Stomach (tissue), 4 donors: ENCODE results near the gene ZBTB17.
"Not testable (repeated sequence)": the region's sequence is repeated elsewhere in the genome, so short reads cannot be mapped to it uniquely, and the experiment has no call there.

Source experiments
- CTCF ChIP-seq, 7 experiments: fragments of 450-650 bp in 4 of 7; fragments of 200-600 bp in 3 of 7; sonication (generic) in 3 of 7; IDR thresholded peaks; one replicate each; pipeline ENCODE4 v1.5.1; 2016 to 2019; ENCODE audit warnings: antibody characterized with exemption in 7 of 7, control low read depth in 2 of 7, mild to moderate bottlenecking in 1 of 7
- EP300 ChIP-seq: sonication (generic); formaldehyde crosslinking; IDR thresholded peaks from one replicate; pipeline ENCODE4 v1.6.1; 2017; ENCODE audit warnings: antibody characterized with exemption
- POLR2A ChIP-seq, 4 donors: fragments of 450-650 bp; IDR thresholded peaks; one replicate each; pipeline ENCODE4 v1.6.1; 2016; ENCODE audit warnings: antibody characterized with exemption in 4 of 4, control low read depth in 2 of 4, mild to moderate bottlenecking in 1 of 4, moderate library complexity in 1 of 4

- TF ChIP-seq CTCF (IDR thresholded peaks at IDR 0.05); POLR2A (IDR thresholded peaks at IDR 0.05); EP300: not testable (repeated sequence)
These were observed 78.9 kb downstream of the ZBTB17 start for GRCh38 chr1:15896841-15897610.
